ENCODE data around the gene TOMM70. TPM values are rescaled to one million over a fixed set of nuclear protein-coding genes. Genes with fewer than 3 reads are reported as not detected.

Gene TOMM70
- total and polyA plus RNA-seq, 2 of the 8 experiments (the other 6 are each of a cell fraction or from before 2014, with no cell fraction given), result 10.9 to 52.1 TPM

- 91% methylated on average over 3 of the region's 3 CpGs; no CpG with 5 or more reads in 1 of the 2 experiments for WGBS, 2 experiments (ENCODE audit: extremely low coverage in 1 of 2, insufficient coverage in 1 of 2, insufficient read length in 1 of 2, insufficient replicate concordance in 2 of 2, low coverage in 1 of 2, low lambda C conversion rate in 2 of 2, missing lambda C conversion rate in 1 of 2)
- H4K5ac ChIP-seq (ENCODE audit: insufficient read length, low read depth, low read length), result no peak overlapping the region
- no peak overlapping the region for H2BK120ac ChIP-seq (replicated peaks; ENCODE audit: low read depth, low read length)
- FAIRE-seq, result no peak
- no peak overlapping the region for H3K27ac ChIP-seq (ENCODE audit: low read depth, low read length)
- POLR2A ChIA-PET (ENCODE audit: partially characterized antibody), result interaction anchor here (1.1 to 1.4 kb wide), 3 partner anchors 11 to 36 kb away, joined by 3 to 7 read pairs (median 4); partner anchors contain the start of genes LNP1 and TOMM70
- H3K79me2 ChIP-seq (ENCODE audit: control insufficient read depth in 1 of 2, insufficient read depth in 2 of 2, low read length in 2 of 2), result no peaks in the 10 kb centered on the region
- no peak overlapping the region for H3K23ac ChIP-seq (ENCODE audit: insufficient read length)
- H3K27me3 ChIP-seq (replicated peaks in 1 of 4; ENCODE audit: control insufficient read depth in 3 of 4, extremely low read depth in 1 of 4, insufficient read depth in 3 of 4, low read length in 3 of 4), result no peaks in the 10 kb centered on the region
- no peak overlapping the region for H3K4me3 ChIP-seq (ENCODE audit: extremely low read depth in 1 of 4, insufficient read depth in 2 of 4, low read depth in 3 of 4, low read length in 4 of 4)
- CTCF ChIA-PET (ENCODE audit: partially characterized antibody), result interaction anchor here (0.6 to 2.6 kb wide), 5 partner anchors 10 to 69 kb away, joined by 3 to 8 read pairs (median 3); no protein-coding TSS in a partner anchor
- no peak overlapping the region for H4K8ac ChIP-seq (ENCODE audit: extremely low read depth, insufficient read depth, low read length)
- DNase-seq (ENCODE audit: low read depth in 1 of 2, low spot score in 2 of 2), result no peak
- H2AFZ ChIP-seq (ENCODE audit: low read length), result no peak overlapping the region
- no peak overlapping the region for H2BK20ac ChIP-seq (ENCODE audit: low read length)
- H3K9me3 ChIP-seq (ENCODE audit: insufficient read depth in 2 of 2, low read depth in 1 of 2, low read length in 1 of 2), result no peaks in the 10 kb centered on the region
- H3K23me2 ChIP-seq (ENCODE audit: low read depth, low read length), result no peaks in the 10 kb centered on the region
- no peaks in the 10 kb centered on the region for H4K20me1 ChIP-seq (replicated peaks in 1 of 2; ENCODE audit: control insufficient read depth in 1 of 2, insufficient read depth in 2 of 2, low read length in 2 of 2)
- no peaks in the 10 kb centered on the region for H3K4me1 ChIP-seq (replicated peaks in 1 of 4; ENCODE audit: control insufficient read depth in 3 of 4, insufficient read depth in 4 of 4, low read length in 3 of 4)
- TF ChIP-seq CTBP2 (IDR thresholded peaks at IDR 0.05; ENCODE audit: borderline replicate concordance, insufficient read depth, insufficient read length, low read length) (no peak), ATF2 (IDR thresholded peaks at IDR 0.05; ENCODE audit: low read length) (no peak), RFX5 (IDR thresholded peaks at IDR 0.05; ENCODE audit: borderline replicate concordance, low read depth, low read length) (no peak), POLR2A (IDR thresholded peaks at IDR 0.05; ENCODE audit: control extremely low read depth in 1 of 2, low read depth in 2 of 2, low read length in 2 of 2) (no peak), YY1 (IDR thresholded peaks at IDR 0.05; ENCODE audit: low read depth, low read length) (no peak)
- H2BK15ac ChIP-seq (ENCODE audit: low read length), result no peak overlapping the region
- H3K4ac ChIP-seq (replicated peaks; ENCODE audit: insufficient read length, low read depth, low read length), result no peak overlapping the region
- no peak overlapping the region for H3K9ac ChIP-seq (replicated peaks in 1 of 4; ENCODE audit: extremely low read depth in 1 of 4, low read depth in 3 of 4, low read length in 3 of 4)
- H3K18ac ChIP-seq (ENCODE audit: extremely low read depth, low read length), result no peak overlapping the region
- H2AK5ac ChIP-seq (ENCODE audit: low read depth, low read length), result no peak overlapping the region
- H4K91ac ChIP-seq (replicated peaks; ENCODE audit: insufficient read length, low read length), result no peak overlapping the region
- H2BK5ac ChIP-seq (ENCODE audit: low read depth, low read length), result no peak overlapping the region
- H3K56ac ChIP-seq (replicated peaks; ENCODE audit: insufficient read length, low read depth, low read length), result no peak overlapping the region
- no peak overlapping the region for H3K14ac ChIP-seq (ENCODE audit: insufficient read length)
- peaks cover 0 to under 1% (median 0%) of the 10 kb centered on the region in 4 experiments; a peak in 2 of 8 replicates for H3K36me3 ChIP-seq (ENCODE audit: control insufficient read depth in 2 of 4, insufficient read depth in 4 of 4, low read length in 3 of 4)
- H2BK12ac ChIP-seq (ENCODE audit: low read depth, low read length), result no peak overlapping the region
- no peak overlapping the region for H3K4me2 ChIP-seq (ENCODE audit: insufficient read depth in 1 of 2, low read depth in 2 of 2, low read length in 2 of 2)
- no peaks in the 10 kb centered on the region; the same call in 1 of the 2 replicates for H3K79me1 ChIP-seq (ENCODE audit: low read depth, low read length)
Measured at GRCh38 chr3:100437721-100438622, 37.1 kb upstream of the TOMM70 start.

All from H1 (cell line).